A204.1 (cell line): ENCODE results near the gene ENO1.

Source experiments
- FAIRE-seq: peaks from 2 replicates; lab custom pipeline; 2012; peaks lifted over from hg19 to GRCh38; lab: Jason Lieb, UNC

Gene ENO1

DNA sequence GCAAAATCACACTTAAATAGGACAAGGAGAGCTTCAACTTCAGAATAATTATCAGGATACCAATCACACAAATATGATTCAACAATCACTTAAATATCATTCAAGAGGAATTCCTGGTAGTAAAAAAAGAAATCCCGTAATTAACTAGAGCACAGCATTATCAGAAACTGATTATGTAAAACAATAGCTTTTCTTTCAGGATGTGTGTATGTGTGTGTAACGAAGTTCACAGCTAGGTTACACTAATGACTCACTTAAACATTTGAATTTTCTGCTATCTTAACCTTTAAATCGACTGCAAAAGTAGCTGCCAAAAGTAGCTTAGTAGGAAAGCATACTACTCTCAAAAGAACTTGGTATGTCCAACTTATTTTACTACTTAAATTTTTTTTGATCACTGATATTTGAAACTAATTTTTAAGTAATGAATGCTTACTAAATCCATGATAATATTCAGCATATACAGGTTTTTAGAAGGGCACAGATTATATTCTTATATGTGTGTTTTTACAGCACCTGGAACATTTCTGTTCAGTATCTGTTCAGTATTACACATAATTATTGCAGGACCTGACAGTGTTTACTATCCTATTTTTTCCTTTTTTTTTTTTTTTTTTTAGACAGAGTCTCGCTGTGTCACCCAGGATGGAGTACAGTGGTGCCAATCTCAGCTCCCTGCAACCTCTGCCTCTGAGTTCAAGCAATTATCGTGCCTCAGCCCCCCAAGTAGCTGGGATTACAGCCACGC lies 65.3 kb downstream of the ENO1 start:
- no peak for FAIRE-seq

- FAIRE-seq, result no peak
These were observed 66.4 kb downstream of the ENO1 start for GRCh38 chr1:8812081-8812480.
